Breast epithelium (tissue), 3 donors: ENCODE measurements around the gene PDE4D.

Experiments
- POLR2A ChIP-seq: fragments of 450-650 bp; IDR thresholded peaks from one replicate; pipeline ENCODE4 v1.6.1; 2016; ENCODE audit warnings: antibody characterized with exemption, mild to moderate bottlenecking, moderate library complexity
- POLR2AphosphoS5 ChIP-seq, 3 donors: sonication (generic); formaldehyde crosslinking; IDR thresholded peaks; one replicate each; pipeline ENCODE4 v1.6.1; 2017; ENCODE audit warnings: antibody characterized with exemption in 3 of 3

- TF ChIP-seq POLR2AphosphoS5 (IDR thresholded peaks at IDR 0.05) (no peak), POLR2A (no peak)
Observed at GRCh38 chr5:59833448-59833847, 60.1 kb downstream of the PDE4D start.
